Colon (tissue), 2 donors: ENCODE measurements around the gene PCP4L1.
"Not testable (repeated sequence)": the region's sequence is repeated elsewhere in the genome, so short reads cannot be mapped to it uniquely, and the experiment has no call there.

Experiments used
- FAIRE-seq: peaks from 2 replicates; lab custom pipeline; 2012; peaks lifted over from hg19 to GRCh38; lab: Jason Lieb, UNC
- donor health status: control.
- donor health status: control.

Gene PCP4L1

GRCh38 chr1:161229896-161230295, 28.6 kb upstream of the PCP4L1 start:
- no peak for FAIRE-seq

GRCh38 chr1:161230762-161231161, 27.8 kb upstream of the PCP4L1 start:
- FAIRE-seq, result no peak

- no peak for FAIRE-seq
These were observed 25.4 kb upstream of the PCP4L1 start for GRCh38 chr1:161233102-161233501.

DNA sequence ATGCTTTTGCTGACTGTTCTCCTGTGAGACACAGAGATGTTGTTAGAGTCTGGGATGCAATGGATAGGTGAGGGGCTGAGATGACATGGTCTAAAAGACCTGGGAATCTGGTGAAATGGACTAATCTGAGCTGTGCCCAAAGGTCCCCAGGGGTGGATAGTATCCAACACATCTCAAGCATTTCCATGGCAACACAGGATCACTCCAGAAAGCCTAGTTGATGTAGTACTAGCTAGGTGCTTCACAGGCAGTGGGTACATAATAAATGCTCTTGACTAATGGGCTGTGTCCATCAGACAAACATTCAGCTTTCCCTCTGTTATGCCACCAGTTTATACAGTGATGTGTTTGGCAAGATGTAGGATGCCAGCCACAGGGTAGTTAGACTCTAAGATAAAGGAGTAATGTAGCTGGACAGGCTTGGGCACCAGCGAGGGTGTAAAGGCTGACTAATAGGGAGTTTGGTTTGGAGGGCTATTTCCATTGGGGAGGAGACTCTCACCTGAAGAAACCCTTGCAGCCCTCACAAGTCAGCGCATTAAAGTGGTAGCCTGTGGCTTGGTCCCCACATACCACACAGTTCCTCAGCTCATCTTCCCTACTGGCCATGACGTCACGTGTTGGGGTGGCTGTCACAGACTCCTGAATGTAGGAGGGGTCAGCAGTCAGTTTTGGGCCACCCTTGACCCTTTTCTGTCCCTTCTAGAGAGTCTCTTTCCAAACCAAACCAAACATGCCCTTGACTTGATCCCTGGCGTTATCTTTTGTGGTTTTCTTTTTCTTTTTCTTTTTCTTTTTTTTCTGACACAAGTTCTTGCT, 22.4 kb upstream of the PCP4L1 start:
- no peak for FAIRE-seq

DNA sequence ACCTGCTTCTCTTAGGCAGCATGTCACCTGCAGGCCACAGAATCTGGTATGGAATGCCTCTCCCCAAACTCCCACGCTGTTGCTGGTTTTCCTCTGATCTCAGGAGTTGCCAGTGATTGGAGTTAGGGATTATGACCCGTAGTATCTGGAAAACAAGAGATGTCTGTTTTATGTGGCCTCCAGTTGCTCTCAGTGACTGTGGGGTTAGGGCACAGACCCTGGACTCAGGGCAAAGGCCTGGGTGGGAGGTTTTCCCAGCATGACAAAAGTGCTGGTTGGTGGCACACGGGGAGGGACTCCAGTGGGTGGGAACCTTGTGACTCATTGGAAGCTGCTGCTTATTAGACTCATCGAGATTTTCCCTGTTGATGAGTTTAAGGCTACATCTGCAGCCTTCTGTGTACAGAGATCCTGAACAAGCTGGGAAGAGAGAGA, 20.5 kb upstream of the PCP4L1 start, which contains the start of gene NR1I3:
NR1I3 (minus strand) TSS at position 165 of the 435 bp plus-strand sequence. CDS start 1,638 bp downstream, outside the sequence.
- FAIRE-seq, result no peak

DNA sequence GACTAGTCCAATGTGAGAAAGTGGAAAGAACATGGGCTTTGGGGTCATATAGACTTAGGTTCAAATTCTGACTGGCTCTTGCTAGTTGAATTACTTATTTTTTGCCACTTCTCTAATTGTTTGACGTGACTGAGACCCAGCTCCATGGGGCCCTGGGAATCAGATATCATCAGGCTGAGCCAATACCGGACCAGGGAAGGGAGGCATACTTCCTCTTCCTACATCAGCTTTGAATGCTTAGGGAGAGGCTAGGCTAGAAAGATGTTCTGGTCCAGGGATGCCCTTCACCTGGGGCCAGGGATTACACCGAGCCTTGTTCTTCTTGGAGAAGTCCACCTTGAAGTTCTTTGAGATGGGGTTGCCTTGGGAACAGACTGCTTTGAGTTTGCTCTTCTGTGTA, 16.9 kb upstream of the PCP4L1 start:
- no peak for FAIRE-seq

- no peak for FAIRE-seq
These were observed 16.2 kb upstream of the PCP4L1 start for GRCh38 chr1:161242313-161242712.

GRCh38 chr1:161244888-161245287, 13.7 kb upstream of the PCP4L1 start:
- FAIRE-seq, result no peak

DNA sequence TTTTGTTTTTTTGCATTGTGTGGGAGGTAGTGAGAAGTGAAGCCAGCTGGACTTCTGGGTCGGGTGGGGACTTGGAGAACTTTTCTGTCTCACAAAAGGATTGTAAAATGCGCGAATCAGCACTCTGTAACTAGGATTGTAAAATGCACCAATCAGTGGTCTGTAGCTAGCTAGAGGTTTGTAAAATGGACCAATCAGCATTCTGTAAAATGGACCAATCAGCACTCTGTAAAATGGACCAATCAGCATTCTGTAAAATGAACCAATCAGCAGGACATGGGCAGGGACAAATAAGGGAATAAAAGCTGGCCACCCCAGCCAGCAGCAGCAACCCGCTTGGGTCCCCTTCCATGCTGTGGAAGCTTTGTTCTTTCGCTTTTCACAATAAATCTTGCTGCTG, 8.4 kb upstream of the PCP4L1 start:
- FAIRE-seq, result not testable (repeated sequence)

- FAIRE-seq, result no peak
These were observed 7.7 kb upstream of the PCP4L1 start for GRCh38 chr1:161250829-161251228.

DNA sequence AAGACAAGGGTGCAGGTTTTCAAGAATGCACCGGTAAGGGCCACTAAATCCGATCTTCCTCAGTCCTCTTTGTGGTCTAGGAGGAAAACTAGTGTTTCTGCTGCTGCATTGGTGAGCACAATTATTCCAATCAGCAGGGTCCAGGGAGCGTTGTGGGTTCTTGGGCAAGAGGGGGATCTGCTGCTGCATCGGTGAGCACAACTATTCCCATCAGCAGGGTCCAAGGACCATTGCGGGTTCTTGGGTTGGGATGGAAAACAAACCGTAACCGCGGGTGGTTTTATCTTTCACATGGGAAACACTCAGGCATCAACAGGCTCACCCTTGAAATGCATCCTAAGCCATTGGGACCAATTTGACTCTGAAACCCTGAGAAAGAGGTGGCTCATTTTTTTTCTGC, 7.0 kb upstream of the PCP4L1 start:
- no peak for FAIRE-seq

DNA sequence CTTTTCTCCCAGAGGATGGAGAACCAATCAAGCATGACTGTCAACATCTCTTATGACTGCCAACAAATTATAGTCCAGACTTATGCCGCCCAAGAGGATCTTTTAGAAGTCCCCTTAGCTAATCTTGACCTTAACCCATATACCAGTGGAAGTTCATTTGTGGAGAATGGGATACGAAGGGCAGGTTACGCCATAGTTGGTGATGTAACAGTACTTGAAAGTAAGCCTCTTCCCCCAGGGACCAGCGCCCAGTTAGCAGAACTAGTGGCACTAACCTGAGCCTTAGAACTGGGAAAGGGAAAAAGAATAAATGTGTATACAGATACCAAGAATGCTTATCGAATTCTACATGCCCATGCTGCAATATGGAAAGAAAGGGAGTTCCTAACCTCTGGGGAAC, 3.2 kb upstream of the PCP4L1 start:
- not testable (repeated sequence) for FAIRE-seq

DNA sequence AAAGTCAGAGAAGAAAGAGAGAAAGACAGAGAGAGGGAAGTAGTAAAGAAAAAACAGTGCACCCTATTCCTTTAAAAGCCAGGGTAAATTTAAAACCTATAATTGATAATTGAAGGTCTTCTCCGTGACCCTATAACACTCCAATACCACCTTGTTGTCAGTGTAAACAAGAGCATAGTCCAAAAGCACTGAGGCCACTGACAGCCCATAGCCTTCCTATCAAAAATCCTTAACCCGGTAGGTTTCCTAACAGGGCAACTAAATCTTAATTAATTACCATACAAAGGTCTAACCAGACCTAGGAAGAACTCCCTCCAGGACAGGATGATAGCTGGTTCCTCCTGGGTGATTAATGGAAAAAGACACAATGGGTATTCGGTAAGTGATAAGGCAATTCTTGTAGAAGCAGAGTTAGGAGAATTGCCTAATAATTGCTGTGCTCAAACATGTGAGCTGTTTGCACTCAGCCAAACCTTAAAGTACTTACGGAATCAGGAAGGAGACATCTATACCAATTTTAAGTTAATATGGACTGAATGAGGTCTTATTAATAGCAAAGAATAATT, 2.5 kb upstream of the PCP4L1 start:
- not testable (repeated sequence) for FAIRE-seq

- not testable (repeated sequence) for FAIRE-seq
These were observed 1.4 kb upstream of the PCP4L1 start for GRCh38 chr1:161257109-161257508.

DNA sequence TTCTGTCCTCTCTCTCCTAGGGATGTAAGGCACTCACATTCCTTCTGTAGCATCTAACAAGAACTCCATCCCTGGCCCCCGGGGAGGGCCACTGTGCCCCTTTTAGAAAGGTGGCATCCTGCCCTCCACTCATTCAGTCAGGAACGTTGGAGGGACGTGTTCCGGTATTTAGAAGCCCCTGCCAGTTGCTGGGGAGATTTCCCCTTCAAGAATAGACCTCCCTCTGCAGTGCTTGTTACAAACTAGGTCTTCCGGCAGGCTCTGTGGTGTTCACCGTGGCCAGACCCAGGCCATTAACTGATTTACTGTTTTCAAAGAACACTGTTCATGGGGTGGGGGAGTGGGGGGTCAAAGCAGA, 779 bp downstream of the PCP4L1 start:
- no peak for FAIRE-seq

DNA sequence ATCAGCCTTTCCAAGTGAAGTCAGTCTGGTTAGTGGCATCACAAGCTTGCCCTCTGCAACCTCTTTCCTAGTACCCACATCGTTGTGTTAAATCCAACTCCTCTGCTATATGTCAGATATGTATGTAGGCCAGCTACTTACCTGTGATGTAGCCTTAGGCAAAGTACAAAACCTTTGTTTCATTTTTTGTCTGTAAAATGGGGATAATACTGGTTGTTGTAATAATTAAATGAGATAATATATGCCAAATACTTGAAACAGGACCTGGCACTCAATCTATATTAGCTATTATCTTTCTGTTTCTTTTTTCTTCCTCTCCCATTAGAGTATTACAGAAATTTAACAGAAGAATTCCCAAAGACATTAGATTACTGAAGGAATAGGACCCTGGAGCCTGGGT, 1.2 kb downstream of the PCP4L1 start:
- no peak for FAIRE-seq

DNA sequence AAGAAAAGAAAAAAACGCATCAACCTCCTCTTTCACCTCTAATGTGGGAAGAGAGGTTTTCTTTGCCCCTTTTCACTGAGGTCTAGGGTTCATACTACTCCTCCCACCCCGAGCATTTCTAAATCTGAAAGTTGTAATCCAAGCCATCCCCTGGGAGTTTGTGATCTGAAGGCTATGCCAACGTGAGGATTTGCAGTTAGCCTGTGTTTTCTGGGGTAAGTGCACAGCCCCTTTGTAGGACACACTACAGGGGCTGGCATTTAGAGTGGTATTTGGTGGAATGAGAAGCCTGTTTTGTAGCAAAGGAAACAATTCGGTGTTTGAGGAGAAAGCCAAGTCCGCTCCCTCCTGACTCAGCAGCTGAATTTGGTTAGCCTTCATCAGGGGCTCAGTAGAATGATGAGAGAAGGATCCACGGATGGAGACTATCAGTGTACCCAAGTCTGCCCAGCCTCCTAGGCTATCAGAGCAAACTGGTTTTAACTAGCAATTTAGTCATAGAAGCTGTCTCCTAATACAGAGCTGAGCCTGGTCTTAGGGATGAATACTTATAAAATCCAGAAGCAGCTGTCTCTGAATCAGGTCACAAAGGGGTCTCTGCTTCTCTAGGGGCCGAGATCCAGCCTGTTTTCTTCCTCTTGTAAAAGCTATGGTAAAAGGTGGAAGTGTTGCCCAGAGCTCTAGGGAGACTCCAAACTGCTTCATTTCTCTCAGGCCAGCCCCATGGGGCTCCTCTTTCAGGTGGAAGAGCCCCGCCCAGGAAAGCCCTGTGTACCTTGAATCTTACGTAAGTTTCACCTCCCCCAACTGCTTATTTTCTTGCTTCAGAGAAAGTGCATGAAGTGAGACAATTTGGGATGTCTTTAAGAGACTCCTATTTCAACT, 2.1 kb downstream of the PCP4L1 start:
- no peak for FAIRE-seq

DNA sequence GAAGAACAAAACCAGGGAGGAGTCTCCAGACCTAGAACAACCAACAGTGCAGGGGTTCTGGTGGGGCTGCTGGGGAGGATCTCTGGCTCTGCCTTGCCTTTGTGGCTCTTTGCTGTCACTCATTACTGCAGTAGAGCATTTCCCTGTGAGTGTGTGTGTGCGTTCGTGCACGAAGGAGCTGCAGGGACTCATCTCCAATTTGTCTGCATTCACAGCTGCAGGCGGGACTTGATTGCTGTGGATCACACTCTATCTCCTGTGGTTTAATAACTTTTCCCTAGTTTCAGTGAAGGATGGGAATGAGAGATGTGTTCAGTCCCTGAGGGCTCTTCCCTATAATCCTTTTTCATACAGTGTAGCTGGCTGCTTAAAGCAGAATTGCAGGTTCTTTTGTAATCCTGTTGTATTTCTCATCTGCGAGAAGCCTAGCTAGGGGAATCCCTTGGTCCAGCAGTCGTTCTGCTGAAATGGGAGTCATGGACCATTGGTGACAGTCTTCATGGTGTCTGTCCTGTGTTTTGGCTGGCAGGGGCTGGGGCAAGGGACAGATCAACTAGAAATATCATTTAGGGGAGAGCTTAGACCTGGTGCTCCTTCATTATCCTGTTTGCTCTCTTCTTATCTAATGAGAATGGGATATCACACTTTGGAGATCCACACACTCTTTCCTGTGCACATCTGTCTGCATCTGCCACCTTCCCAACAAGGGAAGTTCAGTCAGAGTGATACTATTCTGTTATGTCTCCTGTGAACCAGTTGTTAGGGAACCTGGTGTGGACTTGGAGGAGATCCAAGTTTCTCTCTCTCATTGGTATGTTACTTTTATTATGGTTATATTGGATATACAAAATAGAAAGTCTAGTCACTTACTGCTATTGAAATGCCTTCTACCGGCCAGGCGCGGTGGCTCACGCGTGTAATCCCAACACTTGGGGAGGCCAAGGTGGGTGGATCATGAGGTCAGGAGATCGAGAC, 3.0 kb downstream of the PCP4L1 start:
- FAIRE-seq, result no peak

DNA sequence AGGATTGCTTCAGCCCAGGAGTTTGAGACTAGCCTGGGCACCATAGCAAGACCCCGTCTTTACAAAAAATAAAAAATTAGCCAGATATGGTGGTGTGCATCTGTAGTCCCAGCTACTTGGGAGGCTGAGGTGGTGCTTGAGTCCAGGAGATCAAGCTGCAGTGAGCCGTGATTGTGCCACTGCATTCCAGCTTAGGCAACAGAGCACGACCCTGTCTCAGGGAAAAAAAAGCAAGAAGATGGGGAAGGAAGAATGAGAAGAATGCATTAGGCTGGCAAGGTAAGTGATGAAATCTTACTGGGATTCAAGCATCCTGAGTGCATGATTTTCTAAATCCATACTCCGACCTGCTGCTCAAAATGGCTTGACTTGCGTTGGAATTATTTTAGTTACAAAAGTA, 6.8 kb downstream of the PCP4L1 start:
- FAIRE-seq, result no peak

- FAIRE-seq, result no peak
These were observed 7.7 kb downstream of the PCP4L1 start for GRCh38 chr1:161266202-161266601.

- FAIRE-seq, result no peak
These were observed 8.3 kb downstream of the PCP4L1 start for GRCh38 chr1:161266836-161267235.

- no peak for FAIRE-seq
These were observed 8.8 kb downstream of the PCP4L1 start for GRCh38 chr1:161267321-161267720.
